ENCODE measurements around the gene MAP3K19. TPM values are rescaled to one million over a fixed set of nuclear protein-coding genes. Genes with fewer than 3 reads are reported as not detected.
"Not testable (repeated sequence)": the region's sequence is repeated elsewhere in the genome, so short reads cannot be mapped to it uniquely, and the experiment has no call there.

The MAP3K19 gene
- total RNA-seq, 1 experiment from 2014 or later: not detected

GRCh38 chr2:135052997-135053474 is 5.8 kb upstream of the MAP3K19 start:
- DNase-seq (ENCODE audit: low read depth): no peak

GRCh38 chr2:135052042-135052876 is 5.0 kb upstream of the MAP3K19 start, which contains the start of gene RAB3GAP1:
Gene RAB3GAP1, plus strand, starts transcription at chr2:135052292. Its CDS starts 16 bp downstream, at chr2:135052308.
- peak; percentile 84 for DNase-seq (ENCODE audit: low read depth)

- DNase-seq (ENCODE audit: low read depth): no peak
These were observed 3.4 kb upstream of the MAP3K19 start for GRCh38 chr2:135050684-135051083.

- no peak for DNase-seq (ENCODE audit: low read depth)
These were observed 2.9 kb upstream of the MAP3K19 start for GRCh38 chr2:135050132-135050531.

GRCh38 chr2:135048122-135048521 is 875 bp upstream of the MAP3K19 start:
- DNase-seq (ENCODE audit: low read depth): no peak

GRCh38 chr2:135043345-135043744 is 3.9 kb downstream of the MAP3K19 start:
- no peak for DNase-seq (ENCODE audit: low read depth)

- DNase-seq (ENCODE audit: low read depth): no peak
These were observed 9.4 kb downstream of the MAP3K19 start for GRCh38 chr2:135037831-135038230.

- DNase-seq (ENCODE audit: low read depth): not testable (repeated sequence)
These were observed 14.0 kb downstream of the MAP3K19 start for GRCh38 chr2:135033216-135033615.

GRCh38 chr2:135030826-135031225 is 16.4 kb downstream of the MAP3K19 start:
- DNase-seq (ENCODE audit: low read depth): peak; percentile 52

- no peak for DNase-seq (ENCODE audit: low read depth)
These were observed 17.6 kb downstream of the MAP3K19 start for GRCh38 chr2:135029481-135030134.

GRCh38 chr2:135023886-135024485 is 23.3 kb downstream of the MAP3K19 start:
- DNase-seq (ENCODE audit: low read depth): no peak

GRCh38 chr2:135022952-135023880 is 24.0 kb downstream of the MAP3K19 start:
- DNase-seq (ENCODE audit: low read depth): no peak

- no peak for DNase-seq (ENCODE audit: low read depth)
These were observed 25.6 kb downstream of the MAP3K19 start for GRCh38 chr2:135021618-135022017.

- no peak for DNase-seq (ENCODE audit: low read depth)
These were observed 35.6 kb downstream of the MAP3K19 start for GRCh38 chr2:135011633-135012032.

GRCh38 chr2:135010200-135010942 is 36.9 kb downstream of the MAP3K19 start:
- no peak for DNase-seq (ENCODE audit: low read depth)

- peak; percentile 6 for DNase-seq (ENCODE audit: low read depth)
These were observed 37.9 kb downstream of the MAP3K19 start for GRCh38 chr2:135009339-135009738.

- no peak for DNase-seq (ENCODE audit: low read depth)
These were observed 41.5 kb downstream of the MAP3K19 start for GRCh38 chr2:135005753-135006152.

- DNase-seq (ENCODE audit: low read depth): peak; percentile 71
These were observed 43.1 kb downstream of the MAP3K19 start for GRCh38 chr2:135004005-135004746.

GRCh38 chr2:135002836-135003235 is 44.4 kb downstream of the MAP3K19 start:
- DNase-seq (ENCODE audit: low read depth): no peak

GRCh38 chr2:134999521-134999920 is 47.7 kb downstream of the MAP3K19 start:
- no peak for DNase-seq (ENCODE audit: low read depth)

Measured in RPMI7951 (cell line).